NCI-H1105 treated with DMSO at 0.1 percent for 48 hours (cell line): ENCODE measurements around the gene WFIKKN1.

Experiments
- DNase-seq: peaks from one replicate; lab custom pipeline; 2025; lab: John Stamatoyannopoulos, UW

Gene WFIKKN1

GRCh38 chr16:657487-657886, 26.7 kb downstream of the WFIKKN1 start:
- DNase-seq: no peak

DNA sequence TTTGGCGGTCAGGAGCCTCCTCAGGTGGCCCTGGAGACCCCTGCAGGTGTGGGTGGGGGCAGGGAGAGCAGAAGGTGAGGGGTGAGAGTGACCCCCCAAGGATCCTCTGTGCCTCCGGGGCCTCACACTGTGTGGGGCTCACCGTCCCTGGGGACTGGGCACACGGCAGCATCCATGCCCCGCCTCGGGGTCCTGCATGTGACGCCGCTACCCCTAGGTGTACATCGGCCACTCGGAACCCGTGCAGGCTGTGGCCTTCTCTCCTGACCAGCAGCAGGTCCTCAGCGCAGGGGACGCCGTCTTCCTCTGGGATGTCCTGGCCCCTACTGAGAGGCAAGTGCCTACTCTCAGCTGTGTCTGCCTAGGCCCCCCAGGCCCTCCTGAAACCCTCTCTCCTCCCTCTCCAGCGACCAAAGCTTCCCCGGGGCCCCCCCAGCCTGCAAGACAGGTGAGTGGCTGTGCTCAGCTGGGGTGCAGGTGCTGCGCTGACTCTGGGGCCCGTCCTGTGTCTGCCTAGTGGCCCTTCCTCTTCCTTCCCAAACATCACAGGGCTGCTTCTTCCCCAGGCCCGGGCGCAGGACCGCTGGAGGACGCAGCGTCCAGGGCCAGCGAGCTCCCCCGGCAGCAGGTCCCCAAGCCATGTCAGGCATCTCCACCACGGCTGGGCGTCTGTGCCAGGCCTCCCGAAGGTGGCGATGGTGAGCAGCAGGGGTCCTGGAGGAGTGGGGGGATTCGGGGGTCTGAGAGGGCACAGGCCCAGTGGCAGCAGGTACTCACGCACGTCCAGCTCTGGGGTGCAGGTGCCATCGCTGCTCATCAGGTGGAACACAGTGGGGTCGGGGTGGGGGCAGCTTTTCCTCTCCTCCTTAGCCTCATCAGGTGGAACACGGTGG, 28.1 kb downstream of the WFIKKN1 start:
- no peak for DNase-seq

GRCh38 chr16:659618-660017, 28.8 kb downstream of the WFIKKN1 start:
- no peak for DNase-seq

DNA sequence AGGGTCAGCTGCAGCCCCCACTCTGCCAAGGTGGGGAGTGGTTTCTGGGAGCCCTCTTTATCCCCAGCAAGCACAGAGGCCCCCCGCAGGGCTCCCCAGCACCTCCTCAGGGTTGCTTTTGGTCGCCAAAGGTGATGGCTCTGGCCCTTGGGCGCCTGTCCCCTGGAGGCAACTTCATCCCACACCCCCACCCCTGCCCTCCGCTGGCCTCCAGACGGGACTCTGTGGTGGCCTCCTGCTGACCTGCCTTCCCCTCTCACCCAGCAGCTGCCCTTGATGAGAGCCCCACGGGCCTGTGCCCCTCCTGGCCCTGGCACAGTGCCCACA, 29.3 kb downstream of the WFIKKN1 start:
- DNase-seq: no peak

DNA sequence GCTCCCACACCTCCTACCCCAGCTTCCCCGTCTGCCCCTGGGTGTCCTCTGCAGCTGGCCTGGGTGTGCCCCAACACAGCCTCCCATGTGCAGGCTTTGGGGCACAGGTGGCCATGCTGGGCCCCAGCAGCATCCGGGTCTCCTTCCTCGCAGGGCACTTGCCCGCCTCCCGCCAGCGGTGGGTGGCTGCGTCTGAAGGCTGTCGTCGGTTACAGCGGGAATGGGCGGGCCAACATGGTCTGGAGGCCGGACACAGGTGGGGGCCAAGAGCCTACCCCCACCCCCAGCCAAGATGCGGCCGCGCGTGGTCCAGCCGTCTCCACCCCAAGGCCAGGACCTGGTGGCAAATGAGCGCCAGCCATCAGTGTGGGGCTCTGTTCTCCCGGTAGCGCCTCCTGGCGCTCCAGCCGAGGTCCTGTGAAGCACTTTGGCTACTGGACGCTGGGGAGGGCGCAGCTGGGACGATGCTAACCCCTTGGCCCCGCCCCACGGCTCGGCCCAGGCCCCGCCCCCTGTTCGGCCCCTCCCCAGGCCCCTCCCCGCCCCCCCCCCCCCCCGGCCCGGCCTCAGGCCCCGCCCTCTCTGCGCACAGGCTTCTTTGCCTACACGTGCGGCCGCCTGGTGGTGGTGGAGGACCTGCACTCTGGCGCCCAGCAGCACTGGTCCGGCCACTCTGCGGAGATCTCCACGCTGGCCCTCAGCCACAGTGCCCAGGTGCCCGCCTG, 29.8 kb downstream of the WFIKKN1 start:
- no peak for DNase-seq

- DNase-seq: no peak
Observed at GRCh38 chr16:661184-661821, 30.5 kb downstream of the WFIKKN1 start.

DNA sequence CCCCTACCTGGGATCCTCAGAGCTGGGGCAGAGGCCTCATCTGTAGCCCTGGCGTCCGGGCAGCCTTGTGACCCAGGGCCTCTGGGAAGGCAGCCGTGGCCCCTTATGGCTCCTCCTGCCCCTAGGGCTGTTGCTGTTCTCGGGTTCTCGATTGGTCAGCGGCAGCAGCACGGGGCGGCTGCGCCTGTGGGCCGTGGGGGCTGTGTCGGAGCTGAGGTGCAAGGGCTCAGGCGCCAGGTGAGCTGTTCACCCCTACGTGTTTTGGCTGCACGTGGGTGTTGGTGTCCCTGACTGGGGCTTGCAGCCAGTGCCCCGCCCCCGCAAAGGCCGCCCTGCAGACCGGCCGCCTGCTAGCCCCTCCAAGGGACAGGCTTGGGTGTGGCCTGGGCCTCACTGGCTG, 31.3 kb downstream of the WFIKKN1 start:
- DNase-seq: no peak

- no peak for DNase-seq
Observed at GRCh38 chr16:662597-662996, 31.8 kb downstream of the WFIKKN1 start.

- DNase-seq: no peak
Observed at GRCh38 chr16:666572-666971, 35.8 kb downstream of the WFIKKN1 start.

DNA sequence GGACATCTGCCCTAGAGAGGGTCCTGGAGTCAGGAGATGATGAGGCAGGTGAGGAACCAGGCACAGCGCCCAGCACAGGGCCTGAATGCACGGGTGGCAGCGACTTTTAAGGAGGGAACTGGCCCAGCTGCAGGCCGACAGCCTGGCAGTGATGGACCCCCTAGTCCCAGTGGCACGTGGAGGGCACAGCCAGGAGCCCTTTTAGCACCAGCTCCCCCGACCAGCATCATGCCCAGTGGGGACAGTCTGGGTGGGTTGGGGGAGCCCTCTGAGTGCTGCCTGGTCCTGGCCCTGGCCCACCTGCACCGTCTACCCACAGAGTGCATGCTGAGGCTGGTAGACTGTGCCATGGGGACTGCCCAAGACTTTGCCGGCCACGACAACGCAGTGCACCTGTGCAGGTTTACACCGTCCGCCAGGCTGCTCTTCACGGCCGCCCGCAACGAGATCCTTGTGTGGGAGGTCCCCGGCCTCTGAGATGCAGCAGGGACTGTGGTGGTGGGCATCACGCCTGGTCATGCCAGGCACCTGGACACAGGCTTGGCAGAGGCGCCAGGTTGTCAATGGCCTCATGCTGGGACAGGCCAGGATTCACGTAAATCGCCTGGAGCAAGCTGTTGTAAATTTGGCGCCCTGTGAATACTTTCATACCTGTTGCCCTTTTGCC, 36.5 kb downstream of the WFIKKN1 start:
- no peak for DNase-seq

DNA sequence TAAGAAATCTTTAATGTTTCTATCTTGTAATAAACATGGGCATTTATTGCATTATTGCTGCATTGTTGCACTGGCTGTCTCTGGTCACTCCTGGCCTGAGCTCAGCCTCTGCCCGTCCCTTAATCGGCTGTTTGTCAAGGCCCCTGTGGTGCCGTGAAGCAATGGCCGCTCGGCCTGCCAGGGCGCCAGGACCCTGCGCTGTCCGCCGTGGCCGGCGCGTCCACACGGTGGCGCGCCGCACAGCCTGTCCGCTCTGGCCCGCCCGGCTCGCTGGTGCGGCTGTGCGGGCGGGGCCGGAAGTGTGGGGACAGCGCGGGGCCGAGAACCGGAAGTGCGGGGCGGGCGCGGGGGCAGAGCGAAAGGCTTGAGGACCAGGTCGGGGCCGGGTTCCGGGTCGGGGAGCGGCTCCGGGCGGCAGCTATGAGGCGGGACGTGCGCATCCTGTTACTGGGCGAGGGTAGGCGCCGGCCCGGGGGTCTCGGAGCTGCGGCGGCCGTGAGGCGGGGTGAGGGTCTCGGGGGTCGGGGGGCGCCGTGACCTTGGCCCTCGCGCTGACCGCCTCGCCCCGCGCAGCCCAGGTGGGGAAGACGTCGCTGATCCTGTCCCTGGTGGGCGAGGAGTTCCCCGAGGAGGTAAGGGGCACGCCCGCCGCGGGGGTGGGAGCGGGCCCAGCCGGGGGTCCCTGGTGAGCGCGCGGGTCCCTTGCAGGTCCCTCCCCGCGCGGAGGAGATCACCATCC, 37.2 kb downstream of the WFIKKN1 start, which contains the start of gene RHOT2:
RHOT2 (plus strand) TSS at position 353 of the 739 bp plus-strand sequence; CDS start at position 421, 68 bp downstream.
- DNase-seq: peak; percentile 61

DNA sequence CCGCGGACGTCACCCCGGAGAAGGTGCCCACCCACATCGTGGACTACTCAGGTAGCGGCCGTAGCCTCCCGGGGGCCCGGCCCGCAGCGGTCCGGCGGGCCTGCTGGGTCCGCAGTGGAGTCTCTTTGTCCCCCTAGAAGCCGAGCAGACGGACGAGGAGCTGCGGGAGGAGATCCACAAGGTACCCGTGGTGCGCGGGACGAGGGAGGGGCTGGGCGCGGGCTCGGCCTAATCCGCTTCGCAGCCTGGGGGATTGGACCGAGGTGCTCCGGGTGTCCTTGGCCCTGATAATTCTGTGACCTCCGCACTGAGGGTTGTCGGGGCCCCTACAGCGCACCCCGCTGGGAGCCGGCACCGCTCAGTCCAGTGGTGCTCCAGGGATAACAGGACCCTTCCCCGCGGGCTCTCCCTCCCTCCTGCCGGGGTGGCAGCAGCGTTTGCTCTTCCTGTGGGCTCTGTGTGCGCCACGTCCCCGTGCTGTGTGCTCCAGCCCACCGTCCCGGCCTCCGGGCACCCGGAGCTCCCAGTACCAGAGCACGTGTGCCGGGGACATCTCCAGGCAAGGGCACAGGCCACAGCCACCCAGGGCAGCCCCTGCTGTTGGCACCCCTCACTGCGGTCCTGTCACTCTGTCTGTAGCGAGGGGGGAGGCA, 37.9 kb downstream of the WFIKKN1 start:
- DNase-seq: no peak

DNA sequence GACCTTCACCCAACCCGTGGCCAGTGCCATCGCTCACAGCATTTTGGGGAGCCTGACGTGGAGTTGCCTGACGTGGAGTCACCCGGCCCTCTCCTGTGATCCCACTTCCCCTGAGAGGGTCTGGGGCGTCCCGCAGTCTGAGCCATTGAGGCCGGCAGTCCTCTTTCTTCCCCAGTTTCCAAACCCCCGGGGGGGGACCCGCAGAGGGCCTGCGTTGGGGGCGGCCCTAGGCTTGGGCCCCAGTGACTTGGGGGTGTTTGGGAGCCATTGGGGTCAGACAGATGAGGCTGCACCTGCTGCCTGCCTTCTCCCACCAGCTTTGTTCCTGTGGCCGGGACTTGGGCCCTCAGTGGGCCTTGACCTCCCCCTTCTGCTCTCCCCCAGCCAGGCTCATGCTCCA, 38.9 kb downstream of the WFIKKN1 start:
- no peak for DNase-seq

GRCh38 chr16:670485-671352, 39.9 kb downstream of the WFIKKN1 start:
- no peak for DNase-seq

GRCh38 chr16:671353-672131, 40.8 kb downstream of the WFIKKN1 start:
- no peak for DNase-seq

GRCh38 chr16:672371-672770, 41.6 kb downstream of the WFIKKN1 start:
- no peak for DNase-seq

GRCh38 chr16:672851-673250, 42.1 kb downstream of the WFIKKN1 start:
- no peak for DNase-seq

GRCh38 chr16:673399-673991, 42.7 kb downstream of the WFIKKN1 start:
- no peak for DNase-seq
